Measurements from ENCODE around the gene SEMG1.

DNA sequence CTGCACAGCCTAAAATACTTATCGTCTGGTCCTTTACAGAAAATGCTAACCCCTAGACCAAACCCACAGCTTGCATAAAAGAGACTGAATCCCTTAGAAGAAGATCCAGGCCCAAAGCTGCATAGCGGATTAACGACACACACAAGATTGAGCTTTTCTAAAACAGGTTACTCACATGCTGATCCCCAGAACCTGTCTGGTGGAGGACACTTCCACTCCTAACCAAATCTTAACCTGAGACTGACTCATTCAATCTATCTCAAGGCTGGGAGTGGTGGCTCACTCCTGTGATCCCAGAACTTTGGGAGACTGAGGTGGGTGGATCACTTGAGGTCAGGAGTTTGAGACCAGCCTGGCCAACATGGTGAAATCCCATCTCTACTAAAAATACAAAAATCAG lies 50.3 kb downstream of the SEMG1 start:
- TF ChIP-seq, protein P1, sequence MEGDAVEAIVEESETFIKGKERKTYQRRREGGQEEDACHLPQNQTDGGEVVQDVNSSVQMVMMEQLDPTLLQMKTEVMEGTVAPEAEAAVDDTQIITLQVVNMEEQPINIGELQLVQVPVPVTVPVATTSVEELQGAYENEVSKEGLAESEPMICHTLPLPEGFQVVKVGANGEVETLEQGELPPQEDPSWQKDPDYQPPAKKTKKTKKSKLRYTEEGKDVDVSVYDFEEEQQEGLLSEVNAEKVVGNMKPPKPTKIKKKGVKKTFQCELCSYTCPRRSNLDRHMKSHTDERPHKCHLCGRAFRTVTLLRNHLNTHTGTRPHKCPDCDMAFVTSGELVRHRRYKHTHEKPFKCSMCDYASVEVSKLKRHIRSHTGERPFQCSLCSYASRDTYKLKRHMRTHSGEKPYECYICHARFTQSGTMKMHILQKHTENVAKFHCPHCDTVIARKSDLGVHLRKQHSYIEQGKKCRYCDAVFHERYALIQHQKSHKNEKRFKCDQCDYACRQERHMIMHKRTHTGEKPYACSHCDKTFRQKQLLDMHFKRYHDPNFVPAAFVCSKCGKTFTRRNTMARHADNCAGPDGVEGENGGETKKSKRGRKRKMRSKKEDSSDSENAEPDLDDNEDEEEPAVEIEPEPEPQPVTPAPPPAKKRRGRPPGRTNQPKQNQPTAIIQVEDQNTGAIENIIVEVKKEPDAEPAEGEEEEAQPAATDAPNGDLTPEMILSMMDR (IDR thresholded peaks at IDR 0.05) = no peak
- no peak for TF ChIP-seq POLR2A (IDR thresholded peaks at IDR 0.05)
